ENCODE results near the gene FCN2. TPM values are rescaled to one million over a fixed set of nuclear protein-coding genes. Genes with fewer than 3 reads are reported as not detected.

The FCN2 gene
- total RNA-seq, 1 experiment from 2014 or later: not detected

DNA sequence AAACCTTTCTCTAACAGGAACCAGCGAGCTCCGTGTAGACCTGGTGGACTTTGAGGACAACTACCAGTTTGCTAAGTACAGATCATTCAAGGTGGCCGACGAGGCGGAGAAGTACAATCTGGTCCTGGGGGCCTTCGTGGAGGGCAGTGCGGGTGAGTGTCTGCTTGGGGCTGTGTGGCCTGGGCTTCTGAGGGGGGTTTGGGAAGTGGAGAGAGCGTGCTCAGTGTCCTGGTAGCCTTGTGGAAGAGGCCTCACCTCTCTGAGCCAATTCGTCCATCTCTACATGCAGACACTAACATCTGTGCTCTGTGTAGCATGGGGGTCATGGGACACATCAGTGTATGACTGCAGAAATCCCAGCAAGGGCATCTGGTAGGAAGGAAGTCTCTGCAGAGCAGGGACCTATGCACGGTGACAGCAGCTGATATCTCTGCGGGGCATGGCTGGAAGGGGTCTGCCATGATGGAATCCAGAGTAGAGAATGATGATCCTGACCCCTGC, 5.9 kb downstream of the FCN2 start:
- DNase-seq: no peak
- Histone ChIP-seq H3K9me3 (replicated peaks) (no peaks in the 10 kb centered on the region), H3K27ac (no peak overlapping the region), H3K4me3 (no peak overlapping the region), H3K27me3 (no peaks in the 10 kb centered on the region), H3K36me3 (no peaks in the 10 kb centered on the region), H3K4me1 (peaks cover 22% of the 10 kb centered on the region)

DNA sequence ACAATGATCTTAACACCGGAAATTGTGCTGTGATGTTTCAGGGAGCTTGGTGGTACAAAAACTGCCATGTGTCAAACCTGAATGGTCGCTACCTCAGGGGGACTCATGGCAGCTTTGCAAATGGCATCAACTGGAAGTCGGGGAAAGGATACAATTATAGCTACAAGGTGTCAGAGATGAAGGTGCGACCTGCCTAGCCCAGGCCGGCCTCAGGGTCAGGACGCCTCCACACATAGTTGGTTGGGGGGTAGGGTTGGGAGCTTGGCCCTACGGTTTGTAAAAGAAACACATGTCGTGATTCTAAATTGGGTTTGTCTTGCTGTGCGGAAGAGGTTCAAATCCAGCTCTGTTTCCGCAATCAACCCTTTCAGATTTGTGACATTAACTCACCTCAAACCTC, 6.6 kb downstream of the FCN2 start:
- no peak for DNase-seq
- Histone ChIP-seq H3K36me3 (no peaks in the 10 kb centered on the region), H3K4me1 (peaks cover 22% of the 10 kb centered on the region), H3K4me3 (no peak overlapping the region), H3K27ac (no peak overlapping the region), H3K9me3 (replicated peaks) (no peaks in the 10 kb centered on the region), H3K27me3 (no peaks in the 10 kb centered on the region)

DNA sequence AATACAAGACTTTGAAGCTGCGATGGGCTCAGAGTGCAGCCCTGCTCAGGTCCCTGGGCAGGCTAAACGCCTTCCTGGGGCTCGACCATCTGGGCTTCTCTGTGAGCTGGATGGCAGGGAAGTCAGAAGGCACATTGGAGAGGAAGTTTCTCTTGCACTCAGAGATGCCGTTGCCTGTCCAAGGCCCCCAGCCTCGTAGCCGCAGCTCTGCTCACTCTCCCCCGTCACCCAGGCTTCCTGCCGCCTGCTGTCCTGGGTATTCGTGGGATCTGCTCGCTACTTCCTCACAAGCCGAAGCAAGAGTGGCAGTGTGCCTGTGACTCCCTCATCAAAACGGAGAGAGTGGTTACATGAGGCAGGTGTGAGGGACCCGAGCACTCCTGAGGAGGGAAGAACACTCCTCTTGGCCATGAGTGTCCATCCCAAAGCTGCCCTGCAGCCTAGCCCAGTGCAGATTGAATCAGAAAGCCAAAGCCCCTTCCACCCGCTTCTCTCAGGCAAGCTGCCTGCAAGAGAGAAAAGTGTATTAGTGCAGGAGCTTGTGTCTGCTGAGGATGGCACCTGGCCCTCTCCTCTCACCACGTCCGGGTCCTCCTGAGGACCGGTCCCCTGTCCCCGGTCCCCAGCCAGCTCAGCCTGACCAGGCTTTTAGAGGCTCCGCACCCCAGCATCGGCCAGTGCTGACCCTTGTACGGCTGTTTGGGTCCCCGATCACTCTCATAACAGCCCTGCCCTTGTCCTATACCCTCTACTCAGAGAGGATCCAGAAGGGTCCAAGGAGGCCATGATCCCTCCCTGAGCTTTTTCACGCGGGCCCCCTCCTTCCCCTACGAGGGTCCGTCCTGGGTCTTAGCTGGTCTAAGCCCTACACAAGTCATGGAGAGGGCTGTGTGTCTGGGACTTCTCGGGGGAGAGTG, 7.3 kb downstream of the FCN2 start:
- H3K27me3 ChIP-seq: no peaks in the 10 kb centered on the region
- no peaks in the 10 kb centered on the region for H3K36me3 ChIP-seq
- no peaks in the 10 kb centered on the region for H3K9me3 ChIP-seq (replicated peaks)
- DNase-seq: no peak
- H3K4me1 ChIP-seq: peaks cover 22% of the 10 kb centered on the region
- peak overlapping the region; percentile 47 for H3K27ac ChIP-seq
- H3K4me3 ChIP-seq: no peak overlapping the region

DNA sequence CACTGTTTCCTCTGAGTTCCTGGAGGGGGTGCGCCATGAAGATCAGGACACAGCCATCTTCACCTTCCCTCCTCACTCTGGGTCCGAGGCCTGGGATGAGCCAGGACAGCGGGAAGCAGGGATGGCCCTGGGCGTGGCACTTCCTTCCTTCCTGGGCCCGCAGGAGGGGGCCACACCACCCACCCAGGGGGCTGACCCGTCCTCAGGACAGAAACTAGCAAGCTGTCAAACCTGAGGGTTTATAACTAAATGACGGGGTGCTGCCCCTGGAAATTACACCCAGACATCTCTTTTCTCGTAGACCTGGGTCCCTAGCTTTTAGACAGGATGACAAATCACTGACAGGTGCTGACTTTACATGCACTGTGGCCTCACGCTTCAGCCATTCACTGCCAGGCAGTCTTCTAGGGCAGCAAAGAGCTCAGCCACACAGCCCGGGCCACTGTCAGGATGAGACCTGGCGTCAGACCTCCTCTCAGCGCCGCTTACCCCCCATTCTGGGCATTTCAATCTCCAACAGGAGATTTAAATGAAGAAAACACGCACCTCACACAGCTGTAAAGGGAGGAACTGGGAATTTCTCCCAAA, 8.1 kb downstream of the FCN2 start:
- DNase-seq: peak; percentile 85 to 93
- H3K4me1 ChIP-seq: peaks cover 22% of the 10 kb centered on the region
- H3K36me3 ChIP-seq: no peaks in the 10 kb centered on the region
- H3K27ac ChIP-seq: peak overlapping the region; percentile 47
- H3K4me3 ChIP-seq: no peak overlapping the region
- no peaks in the 10 kb centered on the region for H3K27me3 ChIP-seq
- H3K9me3 ChIP-seq (replicated peaks): no peaks in the 10 kb centered on the region

DNA sequence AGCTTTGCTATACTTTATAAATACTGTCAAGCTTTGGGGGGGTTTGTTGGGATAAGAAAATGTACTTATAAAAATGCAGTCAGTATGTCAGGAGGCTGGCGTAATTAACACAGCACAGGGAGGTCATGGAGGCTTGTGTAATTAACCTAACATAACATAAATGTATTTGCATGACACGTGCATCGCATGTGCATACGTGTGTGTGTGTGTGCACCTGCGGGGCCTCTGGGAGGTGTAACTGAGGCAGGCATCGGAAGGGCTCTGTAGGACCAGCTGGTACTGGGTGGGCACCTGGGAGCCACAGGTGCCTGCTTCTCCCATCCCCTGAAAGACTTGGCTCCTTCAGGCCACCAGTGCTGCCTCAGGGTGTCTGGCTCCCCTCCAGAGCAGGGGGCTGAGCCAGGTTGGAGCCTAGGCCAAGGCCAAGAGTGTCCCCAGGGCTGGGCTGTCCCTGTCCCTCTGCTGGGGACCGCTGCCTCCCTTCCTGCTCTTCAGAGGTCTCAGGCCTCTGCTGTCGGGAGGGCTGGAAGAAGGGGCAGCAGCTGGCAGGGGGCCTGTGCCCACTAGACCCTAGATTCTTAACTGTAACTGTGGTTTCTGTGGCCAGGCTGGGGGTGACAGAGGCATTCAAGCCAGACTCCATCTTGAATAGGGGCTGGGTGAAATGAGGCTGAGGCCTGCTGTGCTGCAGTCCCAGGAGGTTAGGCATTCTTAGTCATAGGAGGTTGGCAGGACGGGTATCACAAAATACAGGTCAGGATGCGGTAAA, 9.0 kb downstream of the FCN2 start:
- Histone ChIP-seq H3K27ac (no peak overlapping the region), H3K4me1 (peaks cover 22% of the 10 kb centered on the region), H3K9me3 (replicated peaks) (peaks cover 2% of the 10 kb centered on the region), H3K27me3 (no peaks in the 10 kb centered on the region), H3K36me3 (no peaks in the 10 kb centered on the region), H3K4me3 (no peak overlapping the region)
- DNase-seq: peak in 1 of 2 experiments; percentile 24

DNA sequence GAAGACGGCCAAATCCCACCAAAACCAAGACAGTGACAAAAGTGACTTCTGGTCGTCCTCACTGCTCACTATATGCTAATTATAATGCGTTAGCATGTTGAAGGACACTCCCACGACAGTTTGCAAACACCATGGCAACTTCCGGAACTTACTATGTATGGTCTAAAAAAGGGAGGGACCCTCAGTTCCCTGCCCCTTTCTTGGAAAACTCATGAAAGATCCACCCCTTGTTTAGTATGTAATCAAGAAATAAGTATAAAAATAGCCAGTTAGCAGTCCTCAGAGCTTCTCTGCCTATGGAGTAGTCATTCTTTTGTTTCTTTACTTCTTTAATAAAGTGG, 9.5 kb downstream of the FCN2 start:
- Histone ChIP-seq H3K4me1 (peaks cover 23% of the 10 kb centered on the region), H3K36me3 (no peaks in the 10 kb centered on the region), H3K27ac (no peak overlapping the region), H3K9me3 (replicated peaks) (peaks cover 7% of the 10 kb centered on the region), H3K4me3 (no peak overlapping the region), H3K27me3 (no peaks in the 10 kb centered on the region)
- DNase-seq: no peak

DNA sequence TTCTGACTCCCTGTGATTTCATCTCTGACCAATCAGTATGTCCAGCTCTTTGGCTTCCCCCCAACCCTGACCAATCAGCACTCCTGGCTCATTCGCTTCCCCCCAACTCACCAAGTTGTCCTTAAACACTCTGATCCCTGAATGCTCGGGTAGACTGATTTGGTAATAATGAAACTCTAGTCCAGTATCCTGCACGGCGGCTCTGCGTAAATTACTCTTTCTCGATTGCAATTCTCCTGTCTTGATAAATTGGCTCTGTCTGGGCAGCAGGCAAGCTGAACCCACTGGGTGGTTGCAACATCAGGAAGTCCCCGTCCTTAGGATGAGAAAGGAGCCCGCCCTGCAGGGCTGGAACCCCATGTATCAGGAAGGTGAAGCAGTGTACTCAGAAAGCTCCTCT, 10.4 kb downstream of the FCN2 start:
- no peak for DNase-seq
- H3K36me3 ChIP-seq: no peaks in the 10 kb centered on the region
- H3K4me1 ChIP-seq: peaks cover 30% of the 10 kb centered on the region
- H3K9me3 ChIP-seq (replicated peaks): peaks cover 7% of the 10 kb centered on the region
- no peak overlapping the region for H3K4me3 ChIP-seq
- no peak overlapping the region for H3K27ac ChIP-seq
- H3K27me3 ChIP-seq: no peaks in the 10 kb centered on the region

DNA sequence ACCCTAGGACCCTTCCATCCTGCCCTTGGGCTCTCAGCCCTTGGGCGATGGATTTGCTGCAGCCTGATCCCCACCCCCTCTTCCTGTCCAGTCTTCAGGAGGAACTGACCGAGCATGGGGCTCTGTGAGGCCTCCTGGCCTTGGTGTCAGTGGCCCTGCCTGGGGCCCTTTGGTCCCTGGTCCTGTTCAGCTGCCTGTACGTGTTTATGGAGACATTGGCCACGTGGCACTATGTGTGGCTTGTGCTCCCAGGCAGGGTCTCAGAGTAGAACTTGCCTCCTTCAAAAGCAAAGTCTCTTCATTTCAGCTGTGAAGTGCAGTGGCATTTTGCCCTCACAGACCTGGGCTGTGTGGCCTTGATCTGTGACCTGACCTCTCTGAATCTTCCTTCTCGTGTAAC, 11.1 kb downstream of the FCN2 start:
- H3K4me1 ChIP-seq: peaks cover 34% of the 10 kb centered on the region
- no peaks in the 10 kb centered on the region for H3K27me3 ChIP-seq
- no peak overlapping the region for H3K27ac ChIP-seq
- no peak overlapping the region for H3K4me3 ChIP-seq
- peak in 1 of 2 experiments; percentile 1 for DNase-seq
- H3K36me3 ChIP-seq: no peaks in the 10 kb centered on the region
- H3K9me3 ChIP-seq (replicated peaks): peaks cover 7% of the 10 kb centered on the region

DNA sequence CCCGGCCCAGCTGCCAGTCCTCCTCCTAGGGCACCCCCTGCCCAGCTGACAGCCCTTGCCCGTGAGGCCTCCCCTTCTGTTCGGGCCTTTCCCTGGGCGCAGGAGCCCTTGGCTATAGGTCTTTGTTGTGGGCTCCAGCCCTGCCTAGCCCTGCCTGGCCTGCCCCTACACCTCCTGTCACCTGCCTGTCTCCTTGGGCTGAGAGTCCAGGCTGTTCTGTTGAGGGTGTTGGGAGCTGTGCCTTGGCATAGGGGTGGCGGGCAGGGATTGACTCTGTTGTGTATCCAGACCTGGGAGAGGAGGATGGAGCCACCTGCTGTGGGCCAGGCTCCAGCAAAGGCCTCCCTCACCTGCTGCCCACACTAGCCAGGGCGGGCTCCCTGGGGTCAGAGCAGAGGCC, 11.6 kb downstream of the FCN2 start:
- DNase-seq: peak in 1 of 2 experiments; percentile 2
- Histone ChIP-seq H3K36me3 (no peaks in the 10 kb centered on the region), H3K27ac (no peak overlapping the region), H3K27me3 (no peaks in the 10 kb centered on the region), H3K9me3 (replicated peaks) (peaks cover 7% of the 10 kb centered on the region), H3K4me3 (no peak overlapping the region), H3K4me1 (peaks cover 40% of the 10 kb centered on the region)

DNA sequence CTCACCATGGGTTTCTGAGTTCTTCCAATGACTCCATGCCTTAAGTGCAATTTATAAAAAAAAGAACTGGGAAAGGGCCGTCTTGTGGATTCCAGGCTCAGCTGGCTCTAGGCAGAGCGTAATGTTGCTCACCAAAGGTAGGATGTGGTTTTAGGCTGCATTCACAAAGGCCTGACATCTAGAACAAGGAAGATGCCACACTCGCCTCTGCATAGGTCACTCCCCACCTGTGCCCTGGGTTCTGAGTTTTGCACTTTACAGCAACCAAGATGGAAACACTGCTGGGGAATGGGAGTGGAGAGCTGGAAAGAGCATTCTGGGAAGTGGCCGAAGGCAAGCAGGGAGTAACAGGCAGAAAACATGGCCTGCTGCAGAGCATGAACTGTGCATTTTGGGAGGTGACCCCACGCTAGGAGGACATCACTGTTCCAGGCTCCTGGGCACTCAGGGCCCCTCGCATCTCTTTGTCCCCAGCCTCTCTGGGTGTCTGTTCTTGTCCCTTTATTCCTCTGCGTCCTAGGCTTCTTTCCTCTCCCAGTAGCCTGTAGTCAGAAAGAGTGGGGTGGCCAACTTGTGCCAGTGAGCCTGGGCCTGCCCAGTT, 12.3 kb downstream of the FCN2 start:
- no peaks in the 10 kb centered on the region for H3K36me3 ChIP-seq
- H3K9me3 ChIP-seq (replicated peaks): peaks cover 7% of the 10 kb centered on the region
- no peak overlapping the region for H3K27ac ChIP-seq
- H3K4me3 ChIP-seq: no peak overlapping the region
- DNase-seq: no peak
- peaks cover 42% of the 10 kb centered on the region for H3K4me1 ChIP-seq
- H3K27me3 ChIP-seq: no peaks in the 10 kb centered on the region

DNA sequence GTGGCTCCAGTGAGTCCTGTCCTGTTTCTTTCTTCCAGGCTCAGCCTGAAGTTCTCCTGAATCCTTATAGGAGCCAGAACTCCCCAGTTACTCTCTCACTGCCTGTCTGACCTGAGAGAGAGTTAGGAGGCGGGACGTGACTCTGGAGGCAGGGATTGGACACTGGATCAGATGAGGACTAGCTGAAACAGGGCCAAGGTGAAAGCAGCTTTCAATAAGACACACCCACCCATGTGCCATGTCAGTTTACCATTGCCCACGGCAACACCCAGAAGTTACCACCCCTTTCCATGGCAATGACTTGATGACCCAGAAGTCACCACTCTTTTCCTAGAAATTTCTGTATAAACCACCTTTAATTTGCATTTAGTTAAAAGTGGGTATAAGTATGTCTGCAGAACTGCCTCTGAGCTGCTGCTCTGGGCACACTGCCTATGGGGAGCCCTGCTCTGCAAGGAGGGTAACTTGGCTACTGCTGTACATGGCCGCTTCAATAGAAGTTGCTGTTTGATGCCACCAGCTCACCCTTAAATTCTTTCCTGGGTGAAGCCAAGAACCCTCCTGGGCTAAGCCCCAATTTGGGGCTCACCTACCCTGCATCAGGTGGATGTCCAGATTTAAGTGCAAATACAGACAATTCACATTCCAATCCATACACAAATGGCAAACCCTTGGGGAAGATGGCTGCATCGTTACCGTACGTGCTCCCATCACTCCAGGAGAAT, 13.7 kb downstream of the FCN2 start:
- no peak overlapping the region for H3K27ac ChIP-seq
- no peaks in the 10 kb centered on the region for H3K36me3 ChIP-seq
- no peak for DNase-seq
- H3K27me3 ChIP-seq: no peaks in the 10 kb centered on the region
- peaks cover 7% of the 10 kb centered on the region for H3K9me3 ChIP-seq (replicated peaks)
- no peak overlapping the region for H3K4me3 ChIP-seq
- H3K4me1 ChIP-seq: peaks cover 30% of the 10 kb centered on the region

DNA sequence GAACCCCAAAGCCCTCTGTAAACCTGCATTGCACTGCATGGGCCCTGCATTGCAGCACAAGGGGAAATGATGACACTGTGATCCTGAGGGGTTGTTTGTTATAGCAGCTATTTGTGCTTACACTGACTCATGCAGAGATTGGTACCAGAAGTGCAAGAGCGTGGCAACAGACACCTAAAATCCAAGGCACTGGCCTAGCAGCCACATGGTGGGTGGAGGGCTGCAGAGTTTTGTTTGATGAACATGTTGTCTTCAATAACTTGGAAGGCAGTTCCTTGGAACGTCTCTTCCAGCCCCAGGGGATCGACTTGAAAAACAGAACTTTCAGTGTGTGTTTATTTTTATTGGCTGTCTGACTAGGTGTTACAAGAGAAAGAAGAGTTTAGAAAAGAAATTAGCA, 14.5 kb downstream of the FCN2 start:
- H3K27ac ChIP-seq: peak overlapping the region; percentile 32; the same call in 1 of the 2 replicates
- peaks cover 22% of the 10 kb centered on the region for H3K4me1 ChIP-seq
- no peak overlapping the region for H3K4me3 ChIP-seq
- no peaks in the 10 kb centered on the region for H3K27me3 ChIP-seq
- H3K9me3 ChIP-seq (replicated peaks): peaks cover 7% of the 10 kb centered on the region
- DNase-seq: peak in 1 of 2 experiments; percentile 2
- no peaks in the 10 kb centered on the region for H3K36me3 ChIP-seq

DNA sequence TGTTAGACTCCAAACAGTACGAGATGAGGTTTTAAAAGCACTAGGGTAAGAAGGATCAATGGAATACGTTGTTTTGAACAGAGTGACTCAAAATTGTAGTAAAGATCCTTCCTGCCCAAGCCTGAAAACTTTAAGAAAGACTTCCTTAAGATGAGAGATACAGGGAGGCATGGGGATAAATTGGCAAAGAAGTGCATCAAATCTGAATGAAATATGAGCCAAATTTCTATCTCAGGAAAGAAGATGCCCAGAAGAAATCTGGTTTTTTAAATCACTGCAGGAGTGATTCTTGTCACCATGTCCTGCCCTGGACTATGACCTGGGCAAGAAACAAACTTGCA, 14.9 kb downstream of the FCN2 start:
- no peaks in the 10 kb centered on the region for H3K36me3 ChIP-seq
- H3K27ac ChIP-seq: peak overlapping the region; percentile 32; the same call in 1 of the 2 replicates
- peaks cover 20% of the 10 kb centered on the region for H3K4me1 ChIP-seq
- DNase-seq: no peak
- H3K27me3 ChIP-seq: no peaks in the 10 kb centered on the region
- peaks cover 7% of the 10 kb centered on the region for H3K9me3 ChIP-seq (replicated peaks)
- no peak overlapping the region for H3K4me3 ChIP-seq

All from SJCRH30 (cell line).